SU-DHL-6 (cell line): ENCODE data around the gene CHERP.

Source experiments
- H2AFZ ChIP-seq: fragments of 200-600 bp; sonication (generic); 2 replicates; pipeline ENCODE4 v1.6.1; 2014; ENCODE audit warnings: low read depth, mild to moderate bottlenecking, moderate library complexity, mixed read lengths, antibody characterized with exemption, low read length; ENCODE audit not compliant: severe bottlenecking
- H3F3A ChIP-seq: fragments of 200-600 bp; shearing (Covaris generic); 2 replicates; pipeline ENCODE4 v1.6.0; 2016; ENCODE audit warnings: antibody characterized with exemption, mild to moderate bottlenecking; ENCODE audit not compliant: insufficient read depth
- H3K27ac ChIP-seq: fragments of 200-600 bp; sonication (generic); 2 replicates; pipeline ENCODE4 v1.5.1; 2016; ENCODE audit warnings: low read depth, mild to moderate bottlenecking, low read length, moderate library complexity, mixed read lengths
- H3K27me3 ChIP-seq: fragments of 200-600 bp; sonication (generic), shearing (Covaris generic); 2 replicates; pipeline ENCODE4 v1.6.0; 2014; ENCODE audit warnings: mild to moderate bottlenecking, low read length
- H3K36me3 ChIP-seq: fragments of 200-600 bp; sonication (generic); 2 replicates; pipeline ENCODE4 v1.6.1; 2014; ENCODE audit warnings: mild to moderate bottlenecking, low read length, mixed read lengths
- H3K4me2 ChIP-seq: fragments of 300-600, 200-600 bp; shearing (Covaris generic), sonication (generic); 2 replicates; pipeline ENCODE4 v1.6.0; 2014; ENCODE audit warnings: low read length, low read depth, mild to moderate bottlenecking; ENCODE audit not compliant: poor library complexity, severe bottlenecking
- H3K4me3 ChIP-seq: fragments of 200-600 bp; sonication (generic); 2 replicates; pipeline ENCODE4 v1.5.1; 2014; ENCODE audit warnings: antibody characterized with exemption, low read length, mild to moderate bottlenecking, mixed read lengths; ENCODE audit not compliant: insufficient read depth, poor library complexity, severe bottlenecking
- H3K79me2 ChIP-seq: fragments of 200-600 bp; sonication (generic); 2 replicates; pipeline ENCODE4 v1.6.1; 2014; ENCODE audit warnings: mild to moderate bottlenecking, low read length, moderate library complexity; ENCODE audit not compliant: insufficient read depth
- H3K9ac ChIP-seq: fragments of 200-600 bp; sonication (generic); 2 replicates; pipeline ENCODE4 v1.7.0; 2014; ENCODE audit warnings: mild to moderate bottlenecking, low read length
- H3K9me2 ChIP-seq: fragments of 200-600 bp; sonication (generic); replicated peaks from 2 replicates; pipeline ENCODE4 v1.6.1; 2014; ENCODE audit warnings: low read length; ENCODE audit not compliant: insufficient read depth
- H3K9me3 ChIP-seq: fragments of 200-600 bp; sonication (generic); 2 replicates; pipeline ENCODE4 v1.6.1; 2014; ENCODE audit warnings: low read length, mixed read lengths; ENCODE audit not compliant: insufficient read depth
- H4K20me1 ChIP-seq: fragments of 200-600 bp; sonication (generic); 2 replicates; pipeline ENCODE4 v1.6.1; 2014; ENCODE audit warnings: low read depth, mild to moderate bottlenecking, antibody characterized with exemption, low read length, moderate library complexity, mixed read lengths
- CTCF ChIP-seq: fragments of 200-600 bp; sonication (generic); IDR thresholded peaks from one replicate; pipeline ENCODE4 v1.5.1; 2017; ENCODE audit warnings: antibody characterized with exemption, mild to moderate bottlenecking, low read length, moderate library complexity; ENCODE audit not compliant: insufficient read depth, poor library complexity, severe bottlenecking
- EZH2phosphoT487 ChIP-seq: fragments of 200-600 bp; sonication (generic), shearing (Covaris generic); conservative IDR thresholded peaks from 2 replicates; pipeline ENCODE4 v1.6.1; 2018; ENCODE audit warnings: mild to moderate bottlenecking, antibody characterized with exemption, low read length, moderate library complexity, mixed read lengths

Gene CHERP

GRCh38 chr19:16588824-16589577, 46.8 kb upstream of the CHERP start:
- H4K20me1 ChIP-seq = no peaks in the 10 kb centered on the region
- no peaks in the 10 kb centered on the region for H3K27me3 ChIP-seq
- peaks cover 71% of the 10 kb centered on the region for H3K79me2 ChIP-seq
- TF ChIP-seq EZH2phosphoT487 (no peak), CTCF (no peak)
- peaks cover 82% of the 10 kb centered on the region for H3F3A ChIP-seq
- no peaks in the 10 kb centered on the region for H3K9me3 ChIP-seq
- peak overlapping the region; percentile 79 for H3K9ac ChIP-seq
- peak overlapping the region; percentile 98 for H3K27ac ChIP-seq
- no peak overlapping the region for H2AFZ ChIP-seq
- H3K36me3 ChIP-seq = no peaks in the 10 kb centered on the region
- H3K4me3 ChIP-seq = peak overlapping the region; percentile 30
- peak overlapping the region; percentile 91 for H3K4me2 ChIP-seq
- H3K9me2 ChIP-seq = no peaks in the 10 kb centered on the region

- peak overlapping the region; percentile 79 for H3K9ac ChIP-seq
- no peak for TF ChIP-seq CTCF
- TF ChIP-seq EZH2phosphoT487 = no peak
Measured at GRCh38 chr19:16587833-16588823, 45.9 kb upstream of the CHERP start.

GRCh38 chr19:16586991-16587832, 45.0 kb upstream of the CHERP start:
- no peaks in the 10 kb centered on the region for H3K36me3 ChIP-seq
- H4K20me1 ChIP-seq = no peaks in the 10 kb centered on the region
- H3K79me2 ChIP-seq = peaks cover 71% of the 10 kb centered on the region
- TF ChIP-seq CTCF = no peak
- TF ChIP-seq EZH2phosphoT487 = no peak
- peaks cover 72% of the 10 kb centered on the region for H3F3A ChIP-seq
- no peaks in the 10 kb centered on the region for H3K27me3 ChIP-seq
- no peak overlapping the region for H2AFZ ChIP-seq
- H3K9ac ChIP-seq = peak overlapping the region; percentile 79
- H3K4me3 ChIP-seq = peak overlapping the region; percentile 35
- peak overlapping the region; percentile 98 for H3K27ac ChIP-seq
- peak overlapping the region; percentile 91 for H3K4me2 ChIP-seq
- H3K9me2 ChIP-seq = no peaks in the 10 kb centered on the region
- no peaks in the 10 kb centered on the region for H3K9me3 ChIP-seq

More at GRCh38 chr19:16587833-16588823, 45.9 kb upstream of the CHERP start:
- peaks cover 71% of the 10 kb centered on the region for H3K79me2 ChIP-seq
- H4K20me1 ChIP-seq = no peaks in the 10 kb centered on the region
- no peaks in the 10 kb centered on the region for H3K27me3 ChIP-seq
- H2AFZ ChIP-seq = no peak overlapping the region
- H3K4me2 ChIP-seq = peak overlapping the region; percentile 91
- H3F3A ChIP-seq = peaks cover 76% of the 10 kb centered on the region
- peak overlapping the region; percentile 56 for H3K4me3 ChIP-seq
- H3K36me3 ChIP-seq = no peaks in the 10 kb centered on the region
- peak overlapping the region; percentile 98 for H3K27ac ChIP-seq
- H3K9me3 ChIP-seq = no peaks in the 10 kb centered on the region
- no peaks in the 10 kb centered on the region for H3K9me2 ChIP-seq
